Fibroblast of skin of left quadriceps (primary cell): ENCODE results near the gene SCO1.
"Not testable (repeated sequence)": the region's sequence is repeated elsewhere in the genome, so short reads cannot be mapped to it uniquely, and the experiment has no call there.

Source experiments
- DNase-seq, 2 experiments: peaks; one replicate each; pipeline ENCODE4 v3.0.0-alpha.2; 2013; ENCODE audit warnings: low read depth in 2 of 2

SCO1 gene

DNA sequence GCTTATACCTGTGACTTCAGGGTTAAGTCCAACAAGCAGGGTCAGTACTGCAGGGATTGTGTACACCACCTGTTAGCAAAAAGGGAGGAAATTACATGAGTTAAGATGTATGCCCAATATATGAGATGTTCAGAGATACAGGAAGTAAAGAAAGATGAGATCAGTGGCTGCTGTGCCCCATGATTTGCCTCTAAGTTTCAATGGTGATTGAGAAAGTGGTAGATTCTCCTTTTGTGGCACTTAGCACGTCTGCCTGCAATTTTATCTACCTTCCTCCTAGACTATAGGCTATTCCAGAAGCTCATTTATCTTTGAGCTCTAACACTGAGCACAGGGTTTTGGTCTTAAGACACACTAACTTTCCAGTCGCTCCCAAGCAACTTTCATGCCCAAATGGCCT, 28.9 kb upstream of the SCO1 start:
- DNase-seq: no peak

DNA sequence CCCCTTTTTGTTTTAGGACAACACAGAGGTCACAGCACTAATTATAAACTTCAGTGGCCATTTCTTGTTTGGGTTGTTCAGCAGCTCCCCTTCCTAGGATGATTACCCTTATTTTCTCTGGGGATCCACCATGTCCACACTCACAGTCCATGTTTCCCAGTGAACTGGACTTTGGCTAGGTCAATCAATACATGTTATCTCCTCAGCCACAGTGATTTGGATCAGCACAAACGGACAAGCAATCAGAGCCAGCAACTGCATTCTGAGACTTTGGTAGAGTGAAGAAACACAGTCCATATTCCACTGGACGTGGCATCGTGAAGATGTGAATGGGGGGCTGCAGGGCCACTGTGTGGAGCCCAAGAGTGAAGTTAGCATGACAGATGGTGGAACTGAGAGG, 27.9 kb upstream of the SCO1 start:
- no peak for DNase-seq

DNA sequence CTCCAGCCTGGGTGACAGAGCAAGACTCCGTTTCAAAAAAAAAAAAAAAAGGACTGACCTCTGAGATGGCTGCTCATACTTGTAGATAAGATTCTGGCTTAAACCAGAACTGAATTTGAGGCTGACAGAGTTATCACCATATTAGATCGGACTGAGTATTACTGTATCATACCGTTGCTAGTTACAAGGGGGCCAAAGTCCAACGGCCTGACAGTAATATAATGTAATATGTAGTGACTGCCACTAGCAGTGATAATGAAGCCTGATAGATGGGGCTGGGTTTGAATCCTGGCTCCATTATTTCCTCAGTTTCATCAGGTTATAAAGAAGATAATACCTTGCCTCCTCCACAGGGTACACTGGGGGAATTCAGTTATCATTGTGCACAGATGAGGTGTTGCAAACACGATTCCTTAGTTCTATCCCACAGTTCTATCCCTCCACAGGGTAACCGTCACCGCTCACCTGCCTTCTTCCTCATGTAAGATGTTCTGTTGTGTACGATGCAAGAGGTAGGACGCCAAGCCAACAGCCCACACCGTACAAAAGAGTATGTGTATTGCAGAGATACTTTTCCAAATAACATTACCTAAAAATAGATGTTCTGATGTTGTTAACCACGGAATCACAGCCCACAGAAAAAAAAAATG, 27.3 kb upstream of the SCO1 start:
- no peak for DNase-seq

DNA sequence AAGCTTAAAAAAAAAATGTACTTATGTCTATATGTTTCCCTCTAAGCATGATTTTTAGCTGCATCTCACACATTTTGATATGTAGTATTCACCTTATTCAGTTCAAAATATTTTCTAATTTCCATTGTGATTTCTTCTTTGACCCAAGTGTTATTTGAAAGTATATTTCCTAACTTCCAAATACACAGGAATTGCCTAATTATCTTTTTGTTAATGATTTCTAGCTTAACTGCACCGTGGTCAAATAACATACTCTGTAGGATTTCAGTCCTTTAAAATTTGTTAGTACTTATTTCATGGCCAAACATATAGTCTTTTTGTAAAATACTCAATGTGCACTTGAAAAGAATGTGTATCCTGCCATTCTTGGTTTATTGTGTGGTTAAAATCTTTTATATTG, 21.2 kb upstream of the SCO1 start:
- DNase-seq: no peak

DNA sequence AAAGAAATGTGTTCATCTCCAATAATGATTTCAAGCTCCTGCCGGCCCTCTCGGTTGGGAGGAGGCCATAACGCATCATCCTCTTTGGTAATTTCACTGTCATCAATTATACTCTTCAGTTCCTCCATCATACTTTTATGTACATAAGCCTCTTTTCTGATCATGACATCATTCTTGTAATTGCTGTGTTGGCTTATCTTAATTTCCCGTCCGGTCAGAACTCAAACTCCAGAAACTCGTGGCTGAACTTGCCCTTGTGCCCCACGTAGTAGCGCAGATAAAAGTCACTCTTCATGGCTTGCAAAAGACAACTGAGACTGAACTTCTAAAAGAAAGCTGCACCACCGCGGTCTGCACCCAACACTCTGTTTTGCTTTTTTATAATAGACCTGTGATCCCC, 18.9 kb upstream of the SCO1 start:
- DNase-seq: no peak

DNA sequence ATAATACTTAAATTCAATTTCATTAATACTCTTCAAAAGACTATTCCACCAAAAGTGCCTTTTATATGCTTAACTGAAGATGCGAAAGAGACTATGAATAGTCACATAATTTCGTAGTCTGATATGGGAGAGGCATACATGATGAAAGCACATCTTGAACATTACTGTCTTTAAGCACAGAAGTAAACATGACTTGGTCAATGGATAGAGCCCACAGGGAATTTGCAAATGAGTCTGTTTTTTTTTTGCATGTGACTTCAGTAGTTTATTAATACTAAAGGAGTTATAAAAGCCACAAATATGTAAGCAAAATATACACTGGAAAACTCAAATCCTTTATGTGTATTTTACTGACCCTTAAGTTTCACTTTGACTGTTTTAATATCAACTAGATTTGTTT, 16.0 kb upstream of the SCO1 start:
- no peak for DNase-seq

DNA sequence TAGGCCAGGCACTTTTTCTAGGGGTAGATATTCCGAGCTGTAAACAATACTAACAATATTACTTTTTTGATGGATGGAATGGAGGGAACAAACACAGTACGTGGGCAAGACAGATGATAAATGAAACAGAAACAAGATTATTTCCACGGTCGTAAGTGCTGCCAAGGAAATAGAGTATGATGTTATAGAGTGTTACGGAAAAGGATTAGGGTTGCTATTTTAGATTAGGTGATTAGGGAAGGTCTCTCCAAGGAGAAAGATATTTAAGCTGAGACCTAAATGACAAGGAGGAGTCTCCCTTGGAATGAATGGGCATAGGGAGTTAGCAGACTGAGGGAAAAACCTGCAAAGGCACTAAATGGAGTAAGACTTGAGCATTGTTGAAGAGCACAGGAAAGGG, 8.4 kb upstream of the SCO1 start:
- DNase-seq: no peak

DNA sequence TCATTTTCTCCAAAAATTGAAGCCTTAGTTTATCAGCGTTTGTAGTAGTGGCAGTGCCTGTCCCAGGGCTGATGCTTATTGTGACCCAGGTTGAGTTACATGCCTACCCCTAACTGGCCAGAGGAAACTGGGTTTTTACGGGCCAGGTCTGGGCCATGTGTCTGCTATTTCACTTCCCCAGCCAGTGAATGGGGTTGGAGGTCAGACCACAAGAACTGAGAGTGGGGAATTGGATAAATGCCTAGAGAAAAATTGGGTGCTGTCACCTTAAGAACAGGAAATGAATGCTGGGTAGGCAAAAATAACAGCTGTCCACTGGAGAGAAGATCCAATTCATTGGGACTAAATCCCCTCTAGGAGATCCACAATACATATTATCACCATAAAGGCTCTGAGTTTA, 5.2 kb upstream of the SCO1 start:
- DNase-seq: no peak

DNA sequence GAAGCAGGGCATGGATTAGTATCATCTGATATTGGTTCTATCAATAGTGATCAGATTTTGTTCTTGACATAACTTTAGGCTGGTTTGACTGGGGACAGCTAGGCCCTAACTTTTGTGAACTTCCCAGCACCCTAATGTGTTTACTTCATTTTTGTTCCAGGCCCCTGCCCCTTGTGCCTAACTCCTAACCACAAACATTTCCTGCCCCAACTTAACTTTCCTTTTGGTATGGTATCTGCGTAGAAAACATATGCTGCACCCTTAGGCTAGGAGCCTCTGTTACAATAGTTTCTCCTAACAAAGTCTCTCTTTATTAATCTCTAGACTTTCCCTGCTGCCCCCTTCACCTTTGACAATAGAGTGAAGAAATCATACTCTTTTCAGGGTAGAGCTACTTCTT, 2.5 kb upstream of the SCO1 start:
- DNase-seq: no peak

DNA sequence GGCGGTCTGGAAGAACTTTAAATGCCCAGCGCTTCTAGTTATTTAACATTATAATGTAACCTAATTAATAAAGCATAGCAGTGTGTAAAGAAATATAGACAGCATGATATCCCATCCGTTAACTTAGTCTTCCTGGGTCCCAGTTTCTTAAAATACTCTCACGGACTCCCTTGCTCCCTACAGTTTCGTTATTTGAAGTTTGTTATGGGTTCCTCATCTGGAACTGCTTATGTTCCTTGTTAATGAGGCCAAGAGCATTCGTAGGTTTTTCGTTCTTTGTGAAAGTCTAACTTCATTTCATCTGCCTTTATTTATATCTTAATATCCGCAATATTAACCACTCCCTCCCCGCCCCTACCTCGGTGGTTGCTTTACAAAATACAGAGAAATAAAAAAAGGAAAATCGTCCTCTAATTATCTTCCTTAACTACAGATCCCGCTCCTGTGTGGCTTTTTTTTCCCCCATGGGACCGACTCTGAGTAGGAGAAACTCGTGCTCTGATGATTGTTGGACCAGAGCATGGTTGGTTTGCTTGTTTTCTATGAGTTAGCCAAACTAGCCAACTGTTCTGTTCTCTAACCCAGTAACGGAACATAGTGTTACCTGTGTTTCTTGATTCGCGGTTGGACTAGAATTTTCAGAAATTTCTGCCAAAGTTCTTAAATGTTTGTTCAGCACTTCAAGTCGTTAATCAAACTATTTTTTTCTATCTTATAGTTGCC, 924 bp upstream of the SCO1 start:
- DNase-seq: no peak

DNA sequence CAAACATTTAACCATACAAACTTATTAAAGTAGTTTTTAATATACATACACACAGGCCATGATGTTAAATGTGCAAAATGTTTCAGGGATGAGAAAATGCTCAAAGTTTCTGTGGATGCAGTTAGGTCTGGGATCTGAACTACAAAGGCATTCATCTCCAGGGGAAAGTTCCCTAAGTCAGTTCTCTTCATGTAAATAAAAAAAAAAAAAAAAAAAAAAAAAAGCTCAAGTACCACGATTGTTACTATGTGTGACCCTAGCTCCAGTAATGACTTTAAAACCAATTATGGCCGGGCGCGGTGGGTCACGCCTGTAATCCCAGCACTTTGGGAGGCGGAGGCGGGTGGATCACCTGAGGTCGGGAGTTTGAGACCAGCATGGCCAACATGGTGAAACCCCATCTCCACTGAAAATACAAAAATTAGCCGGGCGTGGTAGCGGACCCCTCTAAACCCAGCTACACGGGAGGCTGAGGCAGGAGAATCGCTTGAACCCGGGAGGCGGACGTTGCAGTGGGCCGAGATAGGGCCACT, 1.4 kb downstream of the SCO1 start:
- not testable (repeated sequence) for DNase-seq

DNA sequence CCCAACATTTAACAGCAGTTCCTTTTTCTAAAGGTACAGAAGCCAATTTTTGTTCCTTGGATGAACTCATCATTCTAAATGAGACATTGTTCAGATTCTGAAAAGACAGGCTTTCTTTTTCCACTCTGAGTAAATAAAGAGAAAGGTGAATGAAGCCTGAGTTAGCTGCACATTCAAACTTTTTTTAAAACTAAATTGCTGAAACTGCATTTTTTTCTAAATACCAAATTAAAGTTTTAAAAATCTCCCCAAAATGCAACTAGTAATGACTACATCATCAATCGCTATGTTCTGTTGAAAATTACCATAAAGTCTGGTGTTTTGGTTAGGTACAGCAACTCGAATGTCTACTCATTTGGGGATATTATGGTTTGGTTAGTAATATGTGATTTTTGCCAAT, 9.8 kb downstream of the SCO1 start:
- DNase-seq: no peak

DNA sequence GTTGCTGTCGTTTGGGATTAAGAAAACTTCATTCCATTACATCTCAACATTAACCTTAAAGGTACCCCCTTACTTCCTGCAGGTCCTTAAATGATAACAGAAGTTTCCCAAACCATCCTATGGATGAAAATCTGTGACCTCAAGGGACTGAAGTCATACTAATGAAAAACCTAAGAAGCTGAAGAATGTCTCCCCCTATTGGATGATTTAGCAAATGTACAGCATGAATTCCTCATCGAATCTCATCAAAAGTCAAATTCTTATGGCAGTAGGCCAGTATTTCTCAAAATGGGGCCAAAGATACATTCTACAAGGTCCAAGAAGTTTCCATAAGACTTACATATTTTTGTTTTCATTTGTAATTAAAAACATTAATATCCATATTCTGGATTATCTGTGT, 13.5 kb downstream of the SCO1 start:
- no peak for DNase-seq

DNA sequence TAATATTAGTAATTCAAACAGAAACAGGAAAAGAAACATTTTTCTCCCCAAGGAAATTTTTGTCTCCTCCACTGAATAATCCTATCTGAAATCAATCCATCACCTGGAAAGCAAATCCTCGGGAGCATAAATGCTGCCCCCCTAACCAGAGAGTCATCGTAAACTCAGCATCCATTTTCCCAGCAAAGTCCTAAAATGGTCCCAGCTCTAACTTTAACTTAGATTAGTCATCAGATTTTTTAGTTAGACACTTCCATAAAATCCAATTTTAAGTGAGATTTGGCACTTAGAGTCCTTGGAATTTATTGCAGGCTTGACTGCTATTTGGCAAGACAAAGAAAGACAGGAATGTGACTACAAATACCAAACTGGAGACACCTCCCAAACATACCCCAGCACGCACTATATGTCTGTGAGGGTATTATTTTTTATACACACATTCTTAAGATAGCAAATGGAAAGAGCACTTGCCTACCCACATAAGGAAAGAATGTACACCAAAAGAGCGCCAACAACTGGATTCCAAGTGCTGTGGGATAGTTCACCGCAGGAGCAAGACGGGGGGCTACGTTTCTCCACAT, 15.4 kb downstream of the SCO1 start:
- peak; percentile 84 to 88 for DNase-seq

DNA sequence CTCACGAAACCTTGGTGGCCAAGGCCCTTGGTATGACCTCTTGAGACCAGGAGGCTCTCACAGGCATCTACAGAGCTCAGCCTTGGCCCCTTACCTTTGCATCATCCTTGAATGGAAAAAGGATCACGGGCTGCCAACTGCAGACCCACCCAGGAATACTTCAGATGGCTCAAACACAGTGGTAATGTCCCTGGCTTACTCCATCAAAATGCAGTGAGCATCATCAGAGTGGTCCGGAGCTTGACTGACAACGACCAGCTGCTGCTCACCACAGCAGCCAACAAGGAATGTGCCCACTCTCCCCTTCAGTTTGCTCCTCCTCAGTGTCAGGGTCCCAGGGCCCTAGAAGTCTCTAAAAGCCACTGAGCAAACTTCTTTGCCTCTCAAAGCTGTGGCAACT, 22.6 kb downstream of the SCO1 start:
- no peak for DNase-seq

DNA sequence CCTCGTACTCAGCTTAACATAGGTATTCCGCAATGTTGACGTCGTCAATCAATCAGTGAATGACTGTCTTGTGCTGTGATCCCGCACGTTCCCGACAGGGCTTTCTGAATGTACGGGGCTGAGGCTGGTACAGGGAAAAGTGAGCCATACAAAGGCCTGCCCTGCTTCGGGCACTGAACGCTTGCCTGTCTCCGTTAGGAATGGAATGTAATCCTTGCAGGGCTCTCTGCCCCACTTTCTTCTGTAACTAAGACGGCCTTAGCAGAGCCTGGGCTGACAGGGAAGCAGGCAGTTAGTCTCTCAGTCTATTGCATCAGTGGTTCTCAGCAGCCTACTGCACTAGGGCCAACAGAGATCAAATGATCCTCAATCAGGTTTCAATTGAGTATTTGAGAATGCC, 24.0 kb downstream of the SCO1 start:
- no peak for DNase-seq

DNA sequence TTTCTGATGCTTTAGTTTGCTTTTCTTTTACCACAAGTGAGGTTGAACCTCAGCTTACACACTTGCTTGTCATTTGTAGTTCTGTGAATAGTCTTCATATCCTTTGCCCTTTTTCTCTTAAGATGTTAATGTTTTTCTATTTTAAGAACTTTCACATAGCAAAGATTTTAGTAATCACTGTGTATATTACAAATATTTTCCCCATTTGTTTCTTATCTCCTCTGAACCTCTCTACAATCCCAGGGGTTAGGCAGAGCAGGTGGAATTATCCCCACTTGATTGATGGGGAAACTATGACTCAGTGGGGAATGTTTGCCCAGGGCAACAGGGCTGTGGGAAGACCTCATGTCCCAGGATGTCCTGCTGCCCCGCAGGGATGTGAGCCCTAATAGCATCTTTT, 28.6 kb downstream of the SCO1 start:
- DNase-seq: no peak

DNA sequence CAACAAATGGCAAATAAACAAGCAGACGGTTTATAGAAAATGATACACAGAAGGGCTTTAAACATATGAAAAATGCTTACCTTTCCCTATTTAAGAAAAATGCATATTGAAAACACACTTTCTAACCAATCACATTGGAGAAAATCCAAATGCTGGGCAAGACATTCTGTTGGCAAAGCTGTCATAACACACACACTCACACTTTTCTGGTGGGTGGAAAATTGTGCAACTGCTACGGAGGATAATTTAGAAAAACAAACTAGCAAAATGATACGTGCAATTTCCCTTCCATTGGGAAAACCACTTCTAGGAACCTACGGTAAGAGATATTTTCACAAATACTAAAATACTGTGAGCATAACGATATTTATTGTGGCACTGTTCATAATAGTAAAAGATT, 30.4 kb downstream of the SCO1 start:
- no peak for DNase-seq

DNA sequence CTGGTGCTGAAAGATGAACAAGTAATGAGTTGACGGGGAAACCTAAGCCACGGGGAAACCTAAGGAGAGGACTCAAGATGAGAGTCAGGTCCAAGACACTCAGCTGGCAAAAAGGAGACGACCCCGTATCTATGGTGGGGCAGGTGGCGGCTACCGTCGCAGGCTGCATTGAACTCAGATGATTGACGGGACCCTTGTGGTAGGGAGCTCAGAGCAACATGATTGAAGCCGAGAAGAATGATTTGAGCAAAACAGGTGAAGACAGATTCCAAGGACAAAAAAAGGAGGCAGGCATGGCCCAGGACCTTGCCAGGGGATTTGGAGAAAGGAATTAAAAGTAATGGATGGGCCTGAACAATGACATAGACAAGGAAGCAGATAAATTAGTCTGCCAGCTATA, 32.8 kb downstream of the SCO1 start:
- no peak for DNase-seq

DNA sequence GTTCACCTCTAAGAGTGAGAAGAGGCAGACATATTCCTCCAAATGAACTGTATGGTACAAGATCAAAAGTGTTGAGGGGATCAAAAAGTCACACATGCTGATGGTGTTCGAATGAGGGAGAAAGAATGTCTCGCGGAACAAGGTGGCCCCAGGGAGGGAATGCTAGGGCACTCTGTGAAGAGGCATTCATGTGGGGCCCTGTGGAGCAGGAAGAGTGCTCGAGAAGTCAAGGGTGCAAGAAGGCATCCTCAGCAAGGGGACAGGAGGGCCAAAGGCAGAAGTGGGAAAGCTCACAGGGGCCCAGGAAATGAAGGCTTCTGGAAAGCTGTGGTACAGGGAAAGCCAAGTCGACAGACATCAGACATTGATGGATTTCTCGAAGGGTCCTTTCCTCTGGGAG, 34.1 kb downstream of the SCO1 start:
- no peak for DNase-seq

DNA sequence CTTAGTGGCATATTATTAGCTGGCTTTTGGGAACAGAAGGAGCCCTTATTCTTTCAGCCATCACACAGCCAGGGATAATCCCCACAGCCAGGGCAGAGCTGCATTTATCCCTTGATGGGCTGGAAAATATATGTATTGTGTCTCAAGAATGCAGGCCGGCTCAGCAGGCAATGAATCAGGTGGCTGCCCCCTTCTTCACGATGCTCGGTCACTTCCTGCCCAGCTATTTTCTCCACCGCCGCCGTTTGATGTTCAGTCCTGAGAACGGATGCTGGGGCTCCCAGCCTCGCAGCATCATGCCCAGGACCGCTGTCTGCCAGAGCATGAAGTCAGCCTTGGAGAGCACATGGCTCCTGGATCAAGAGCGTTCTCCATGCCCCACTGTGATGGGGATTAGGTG, 35.9 kb downstream of the SCO1 start:
- DNase-seq: no peak

DNA sequence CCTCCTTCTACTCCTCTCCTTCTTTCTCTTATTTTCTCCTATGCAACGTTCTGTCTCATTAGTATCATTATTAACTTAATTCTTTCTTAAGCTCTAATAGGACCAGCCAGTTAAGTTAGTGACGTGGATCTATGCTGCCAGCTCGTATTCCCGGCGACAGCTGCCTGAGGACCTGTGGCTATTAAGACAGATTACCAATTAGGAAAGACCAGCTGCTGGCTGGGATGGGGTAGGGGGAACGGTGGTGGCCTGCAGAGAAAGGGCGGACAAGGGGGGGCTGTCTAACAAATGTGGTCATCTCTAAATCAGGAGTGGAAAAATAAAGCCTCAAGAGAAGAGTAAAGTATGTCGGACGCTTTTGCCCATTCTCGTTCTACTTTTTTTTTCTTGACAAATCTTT, 39.5 kb downstream of the SCO1 start:
- no peak for DNase-seq

DNA sequence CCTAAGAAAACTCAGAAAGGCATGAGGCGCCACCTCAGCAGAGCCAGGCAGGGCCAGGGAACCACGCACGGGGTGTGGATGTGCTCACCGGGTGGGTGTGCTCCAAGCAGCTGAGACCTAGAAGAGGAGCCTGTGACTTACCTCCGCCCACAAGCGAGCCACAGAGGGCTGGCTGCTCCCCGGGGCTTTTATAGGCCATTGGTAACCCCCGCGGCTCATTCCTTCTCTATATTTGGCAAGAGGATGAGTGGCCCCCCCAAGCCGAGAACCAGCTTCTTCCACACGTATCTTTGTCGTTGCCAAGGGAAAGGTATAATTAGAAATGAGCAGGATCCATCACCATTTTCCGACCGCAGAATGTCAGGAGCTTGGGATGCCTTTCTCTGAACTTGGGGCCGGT, 40.2 kb downstream of the SCO1 start, which contains the start of gene MYH3:
MYH3 (minus strand) TSS at position 162 of the 400 bp plus-strand sequence. CDS start 2,245 bp downstream, outside the sequence.
- no peak for DNase-seq
